HFFc6 (cell line): Measurements from ENCODE around the gene AMN. TPM values are rescaled to one million over a fixed set of nuclear protein-coding genes. Genes with fewer than 3 reads are reported as not detected.
"Not testable (repeated sequence)": the region's sequence is repeated elsewhere in the genome, so short reads cannot be mapped to it uniquely, and the experiment has no call there.

Experiments used
- DNase-seq: peaks from one replicate; pipeline ENCODE4 v3.0.0-alpha.2; 2018
- H3K27ac Mint-ChIP-seq: 2 replicates; pipeline ENCODE4 v1.8.0; 2020; ENCODE audit warnings: mild to moderate bottlenecking, mixed read lengths
- H3K27me3 Mint-ChIP-seq: 2 replicates; pipeline ENCODE4 v1.8.0; 2021; ENCODE audit warnings: mild to moderate bottlenecking, moderate library complexity, mixed read lengths; ENCODE audit not compliant: insufficient read depth
- H3K36me3 Mint-ChIP-seq: 2 replicates; pipeline ENCODE4 v1.8.0; 2021; ENCODE audit warnings: low read depth, mixed read lengths
- H3K4me1 Mint-ChIP-seq: 2 replicates; pipeline ENCODE4 v1.8.0; 2020; ENCODE audit warnings: low read depth, mixed read lengths
- H3K4me3 Mint-ChIP-seq: 2 replicates; pipeline ENCODE4 v1.8.0; 2020; ENCODE audit warnings: mild to moderate bottlenecking, moderate library complexity, mixed read lengths
- H3K9me3 Mint-ChIP-seq: 2 replicates; pipeline ENCODE4 v1.8.0; 2020; ENCODE audit warnings: mild to moderate bottlenecking, mixed read lengths
- total RNA-seq, 6 experiments: library from RNA; stranded (reverse); fragmentation: NEBNext Ultra II Directional; extraction: Animal tissue kit (Norgen Biotek cat#: 25700); gene quantifications; 2 replicates in 1 of 6; 3 replicates in 5 of 6; pipeline ENCODE4 v1.2.3, GENCODE V29; 2021
- TF ChIP-seq, protein P1 (sequence below): fragments of 200-600 bp; sonication (generic); IDR thresholded peaks from 2 replicates; pipeline ENCODE4 v1.5.0; 2021; ENCODE audit warnings: antibody characterized with exemption, mild to moderate bottlenecking

Gene AMN
- total RNA-seq, 6 experiments from 2014 or later, result not detected

GRCh38 chr14:102926104-102926503 is 3.6 kb downstream of the AMN start:
- H3K27me3 Mint-ChIP-seq, result peaks cover 23% of the 10 kb centered on the region
- no peaks in the 10 kb centered on the region for H3K36me3 Mint-ChIP-seq
- no peak overlapping the region for H3K4me3 Mint-ChIP-seq
- no peak for DNase-seq
- no peaks in the 10 kb centered on the region for H3K9me3 Mint-ChIP-seq
- no peak overlapping the region for H3K27ac Mint-ChIP-seq
- H3K4me1 Mint-ChIP-seq, result no peaks in the 10 kb centered on the region
- TF ChIP-seq, protein P1, sequence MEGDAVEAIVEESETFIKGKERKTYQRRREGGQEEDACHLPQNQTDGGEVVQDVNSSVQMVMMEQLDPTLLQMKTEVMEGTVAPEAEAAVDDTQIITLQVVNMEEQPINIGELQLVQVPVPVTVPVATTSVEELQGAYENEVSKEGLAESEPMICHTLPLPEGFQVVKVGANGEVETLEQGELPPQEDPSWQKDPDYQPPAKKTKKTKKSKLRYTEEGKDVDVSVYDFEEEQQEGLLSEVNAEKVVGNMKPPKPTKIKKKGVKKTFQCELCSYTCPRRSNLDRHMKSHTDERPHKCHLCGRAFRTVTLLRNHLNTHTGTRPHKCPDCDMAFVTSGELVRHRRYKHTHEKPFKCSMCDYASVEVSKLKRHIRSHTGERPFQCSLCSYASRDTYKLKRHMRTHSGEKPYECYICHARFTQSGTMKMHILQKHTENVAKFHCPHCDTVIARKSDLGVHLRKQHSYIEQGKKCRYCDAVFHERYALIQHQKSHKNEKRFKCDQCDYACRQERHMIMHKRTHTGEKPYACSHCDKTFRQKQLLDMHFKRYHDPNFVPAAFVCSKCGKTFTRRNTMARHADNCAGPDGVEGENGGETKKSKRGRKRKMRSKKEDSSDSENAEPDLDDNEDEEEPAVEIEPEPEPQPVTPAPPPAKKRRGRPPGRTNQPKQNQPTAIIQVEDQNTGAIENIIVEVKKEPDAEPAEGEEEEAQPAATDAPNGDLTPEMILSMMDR, result no peak

- H3K4me1 Mint-ChIP-seq, H3K4me3 Mint-ChIP-seq, H3K36me3 Mint-ChIP-seq, H3K27ac Mint-ChIP-seq, DNase-seq, H3K9me3 Mint-ChIP-seq: not testable (repeated sequence)
- H3K27me3 Mint-ChIP-seq, result peaks cover 26% of the 10 kb centered on the region
These were observed 4.4 kb downstream of the AMN start for GRCh38 chr14:102926840-102927239.

DNA sequence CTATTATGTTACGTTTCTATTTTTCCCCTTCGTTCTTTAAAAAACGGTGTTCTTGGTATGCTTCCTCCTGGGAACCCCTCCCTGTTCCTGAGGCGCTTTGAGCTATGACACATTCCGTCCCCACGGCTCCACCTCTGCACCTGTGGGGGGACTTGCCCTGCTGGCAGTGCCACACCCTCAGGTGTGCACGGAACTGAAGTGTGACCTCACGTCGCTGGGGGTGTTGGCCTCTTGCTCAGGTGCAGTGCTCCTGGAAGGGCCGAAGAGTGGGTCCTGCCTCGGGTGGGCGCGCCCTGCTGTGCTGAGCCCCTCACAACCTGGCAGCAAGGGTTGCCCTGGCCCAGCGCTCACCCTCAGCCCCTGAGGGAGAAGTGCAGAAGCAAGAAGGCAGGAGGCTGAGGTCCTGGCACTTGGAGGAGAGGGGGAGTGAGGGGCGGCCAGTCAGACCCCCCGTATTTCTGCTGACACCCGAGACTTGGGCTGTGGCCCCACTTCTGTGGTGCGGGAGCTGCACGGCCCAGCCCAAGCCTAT is 4.9 kb downstream of the AMN start:
- H3K36me3 Mint-ChIP-seq, result 0 out of 2 replicates have a peak, but pooled peaks cover 5% of the 10 kb centered on the region
- no peaks in the 10 kb centered on the region for H3K4me1 Mint-ChIP-seq
- DNase-seq, result no peak
- H3K9me3 Mint-ChIP-seq, result no peaks in the 10 kb centered on the region
- TF ChIP-seq, protein P1, result no peak
- H3K27ac Mint-ChIP-seq, result no peak overlapping the region
- peaks cover 29% of the 10 kb centered on the region for H3K27me3 Mint-ChIP-seq
- H3K4me3 Mint-ChIP-seq, result no peak overlapping the region

DNA sequence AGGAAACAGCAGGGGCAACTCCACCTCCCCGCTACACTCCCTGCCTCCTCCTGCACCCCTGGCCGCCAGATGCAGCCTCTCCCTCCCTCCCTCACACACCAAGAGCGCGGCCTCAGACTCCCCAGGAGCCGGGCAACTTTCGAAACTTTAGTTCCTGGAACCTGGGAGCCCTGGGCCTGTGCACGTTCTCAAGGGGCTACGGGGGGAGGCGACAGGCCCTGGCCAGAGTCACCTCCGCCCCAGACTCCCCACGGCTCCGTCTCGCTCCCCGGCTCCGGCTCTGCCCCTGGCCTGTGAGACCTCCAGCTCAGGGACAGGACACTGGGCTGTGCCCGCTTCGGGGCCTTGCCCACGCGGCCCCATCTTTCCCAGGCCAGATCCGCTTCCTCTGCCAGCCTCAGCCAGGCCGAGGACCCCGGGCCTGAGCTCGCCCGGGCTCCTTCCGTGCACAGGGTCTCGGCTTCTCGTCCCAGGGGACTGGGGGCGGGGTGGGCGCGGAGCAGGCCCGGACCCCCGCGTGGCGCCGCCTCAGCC is 5.5 kb downstream of the AMN start:
- Mint-ChIP-seq H3K4me3 (no peak overlapping the region), H3K36me3 (0 out of 2 replicates have a peak, but pooled peaks cover 5% of the 10 kb centered on the region), H3K27me3 (peaks cover 29% of the 10 kb centered on the region), H3K27ac (no peak overlapping the region), H3K9me3 (no peaks in the 10 kb centered on the region), H3K4me1 (no peaks in the 10 kb centered on the region)
- no peak for DNase-seq
- TF ChIP-seq, protein P1, result no peak

DNA sequence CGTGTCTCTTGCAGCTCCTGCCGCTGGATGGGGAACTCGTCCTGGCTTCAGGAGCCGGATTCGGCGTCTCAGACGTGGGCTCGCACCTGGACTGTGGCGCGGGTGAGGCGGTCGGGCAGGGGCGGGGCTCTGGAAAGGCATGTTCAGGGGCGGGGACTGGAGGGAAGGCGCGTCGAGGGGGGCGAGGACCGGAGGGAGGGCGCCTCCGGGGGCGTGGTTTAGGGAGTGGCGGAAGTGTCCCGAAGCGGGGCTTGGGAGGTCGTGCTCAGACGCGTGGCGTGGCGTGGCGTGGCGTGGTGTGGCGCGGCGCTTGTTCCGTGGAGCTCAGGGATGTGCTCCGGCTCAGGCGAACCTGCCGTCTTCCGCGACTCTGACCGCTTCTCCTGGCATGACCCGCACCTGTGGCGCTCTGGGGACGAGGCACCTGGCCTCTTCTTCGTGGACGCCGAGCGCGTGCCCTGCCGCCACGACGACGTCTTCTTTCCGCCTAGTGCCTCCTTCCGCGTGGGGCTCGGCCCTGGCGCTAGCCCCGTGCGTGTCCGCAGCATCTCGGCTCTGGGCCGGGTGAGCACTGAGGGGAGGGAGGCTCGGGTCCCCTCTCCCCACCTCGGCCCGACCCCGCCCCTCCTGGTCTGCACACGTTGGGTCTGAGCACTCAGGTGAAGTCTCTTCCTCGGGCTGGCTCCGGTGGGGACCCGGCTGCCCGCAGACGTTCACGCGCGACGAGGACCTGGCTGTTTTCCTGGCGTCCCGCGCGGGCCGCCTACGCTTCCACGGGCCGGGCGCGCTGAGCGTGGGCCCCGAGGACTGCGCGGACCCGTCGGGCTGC is 6.2 kb downstream of the AMN start:
- Mint-ChIP-seq H3K27me3 (peaks cover 29% of the 10 kb centered on the region), H3K27ac (no peak overlapping the region), H3K9me3 (no peaks in the 10 kb centered on the region), H3K4me3 (no peak overlapping the region), H3K4me1 (no peaks in the 10 kb centered on the region), H3K36me3 (peaks cover 5% of the 10 kb centered on the region; the same call in 1 of the 2 replicates)
- TF ChIP-seq, protein P1, result no peak
- no peak for DNase-seq
